Measurements from ENCODE around the gene OMA1. TPM values are rescaled to one million over a fixed set of nuclear protein-coding genes. Genes with fewer than 3 reads are reported as not detected.
"Not testable (repeated sequence)": the region's sequence is repeated elsewhere in the genome, so short reads cannot be mapped to it uniquely, and the experiment has no call there.

Gene OMA1
- total RNA-seq, 4 donors from 2014 or later = 50.6 to 67.6 (median 58.5) TPM

- DNase-seq = no peak
- H3K4me3 ChIP-seq (replicated peaks in 1 of 3) = no peak overlapping the region
- H3K27ac ChIP-seq = no peak overlapping the region
- H3K36me3 ChIP-seq = no peaks in the 10 kb centered on the region
- H3K27me3 ChIP-seq = no peaks in the 10 kb centered on the region
- H3K4me1 ChIP-seq = no peaks in the 10 kb centered on the region
- no peak for TF ChIP-seq POLR2A (IDR thresholded peaks at IDR 0.05)
- no peak for TF ChIP-seq CTCF (IDR thresholded peaks at IDR 0.05)
- intact Hi-C loops (cut with DNase I) = no loop called here
- WGBS, 2 donors = 92 to 98% methylated on average over 3 of the region's 3 CpGs
- H3K9me3 ChIP-seq = no peaks in the 10 kb centered on the region
Measured at GRCh38 chr1:58496042-58496441, 50.5 kb downstream of the OMA1 start.

GRCh38 chr1:58488914-58489313 lies 57.6 kb downstream of the OMA1 start:
- DNase-seq = not testable (repeated sequence)
- 97 to 99% methylated on average over 18 of the region's 18 CpGs for WGBS, 2 donors

GRCh38 chr1:58487002-58487401 lies 59.5 kb downstream of the OMA1 start:
- no peak for DNase-seq
- TF ChIP-seq POLR2A (IDR thresholded peaks at IDR 0.05) = no peak
- no peak for TF ChIP-seq CTCF (IDR thresholded peaks at IDR 0.05)
- intact Hi-C loops (cut with DNase I) = no loop called here

More at GRCh38 chr1:58488914-58489313, 57.6 kb downstream of the OMA1 start:
- H3K4me3 ChIP-seq (replicated peaks in 1 of 3); H3K27ac ChIP-seq; H3K27me3 ChIP-seq; H3K36me3 ChIP-seq; H3K4me1 ChIP-seq; H3K9me3 ChIP-seq; intact Hi-C loops (cut with DNase I): not testable (repeated sequence)

GRCh38 chr1:58481962-58482361 lies 64.6 kb downstream of the OMA1 start:
- 93 to 95% methylated on average over 2 of the region's 2 CpGs for WGBS, 2 donors
- H3K27me3 ChIP-seq = no peaks in the 10 kb centered on the region
- H3K4me3 ChIP-seq (replicated peaks in 1 of 3) = no peak overlapping the region
- no peak for DNase-seq
- no peaks in the 10 kb centered on the region for H3K36me3 ChIP-seq
- H3K27ac ChIP-seq = no peak overlapping the region
- no peaks in the 10 kb centered on the region for H3K9me3 ChIP-seq
- no peaks in the 10 kb centered on the region for H3K4me1 ChIP-seq
- no peak for TF ChIP-seq POLR2A (IDR thresholded peaks at IDR 0.05)
- no peak for TF ChIP-seq CTCF (IDR thresholded peaks at IDR 0.05)
- intact Hi-C loops (cut with DNase I) = no loop called here

More at GRCh38 chr1:58487002-58487401, 59.5 kb downstream of the OMA1 start:
- H3K4me3 ChIP-seq (replicated peaks in 1 of 3) = no peak overlapping the region
- H3K27me3 ChIP-seq = no peaks in the 10 kb centered on the region
- H3K9me3 ChIP-seq = no peaks in the 10 kb centered on the region
- H3K27ac ChIP-seq = no peak overlapping the region
- H3K4me1 ChIP-seq = no peaks in the 10 kb centered on the region
- WGBS, 2 donors = 92 to 93% methylated on average over 5 of the region's 5 CpGs
- no peaks in the 10 kb centered on the region for H3K36me3 ChIP-seq

- no peak for DNase-seq
- Histone ChIP-seq H3K4me3 (replicated peaks in 1 of 3) (no peak overlapping the region), H3K9me3 (no peaks in the 10 kb centered on the region), H3K27ac (no peak overlapping the region), H3K4me1 (no peaks in the 10 kb centered on the region), H3K27me3 (no peaks in the 10 kb centered on the region), H3K36me3 (no peaks in the 10 kb centered on the region)
- 92 to 94% methylated on average over 2 of the region's 2 CpGs for WGBS, 2 donors
- intact Hi-C loops (cut with DNase I) = no loop called here
- TF ChIP-seq CTCF (IDR thresholded peaks at IDR 0.05) (no peak), POLR2A (IDR thresholded peaks at IDR 0.05) (no peak)
Measured at GRCh38 chr1:58480191-58480590, 66.3 kb downstream of the OMA1 start.

GRCh38 chr1:58477390-58477789 lies 69.1 kb downstream of the OMA1 start:
- Histone ChIP-seq H3K27me3 (no peaks in the 10 kb centered on the region), H3K27ac (no peak overlapping the region), H3K9me3 (no peaks in the 10 kb centered on the region), H3K36me3 (no peaks in the 10 kb centered on the region), H3K4me3 (replicated peaks in 1 of 3) (no peak overlapping the region), H3K4me1 (no peaks in the 10 kb centered on the region)
- intact Hi-C loops (cut with DNase I) = no loop called here
- DNase-seq = no peak
- 95 to 96% methylated on average over 3 of the region's 3 CpGs for WGBS, 2 donors
- TF ChIP-seq CTCF (IDR thresholded peaks at IDR 0.05) (no peak), POLR2A (IDR thresholded peaks at IDR 0.05) (no peak)

Data from thyroid gland (tissue), 4 donors.